Esophagus muscularis mucosa (tissue), 4 donors: ENCODE measurements around the gene SH3BP1.

Source experiments
- CTCF ChIP-seq, 3 experiments: fragments of 200-600 bp in 2 of 3; fragments of 450-650 bp in 1 of 3; sonication (generic) in 2 of 3; IDR thresholded peaks; one replicate each; pipeline ENCODE4 v1.5.1; 2017 to 2019; ENCODE audit warnings: antibody characterized with exemption in 3 of 3, mild to moderate bottlenecking in 2 of 3, moderate library complexity in 1 of 3
- EP300 ChIP-seq: sonication (generic); formaldehyde crosslinking; IDR thresholded peaks from one replicate; pipeline ENCODE4 v1.6.1; 2017; ENCODE audit warnings: antibody characterized with exemption
- POLR2A ChIP-seq: fragments of 450-650 bp; IDR thresholded peaks from one replicate; pipeline ENCODE4 v1.6.1; 2017; ENCODE audit warnings: antibody characterized with exemption, moderate library complexity, mild to moderate bottlenecking, low read depth

DNA sequence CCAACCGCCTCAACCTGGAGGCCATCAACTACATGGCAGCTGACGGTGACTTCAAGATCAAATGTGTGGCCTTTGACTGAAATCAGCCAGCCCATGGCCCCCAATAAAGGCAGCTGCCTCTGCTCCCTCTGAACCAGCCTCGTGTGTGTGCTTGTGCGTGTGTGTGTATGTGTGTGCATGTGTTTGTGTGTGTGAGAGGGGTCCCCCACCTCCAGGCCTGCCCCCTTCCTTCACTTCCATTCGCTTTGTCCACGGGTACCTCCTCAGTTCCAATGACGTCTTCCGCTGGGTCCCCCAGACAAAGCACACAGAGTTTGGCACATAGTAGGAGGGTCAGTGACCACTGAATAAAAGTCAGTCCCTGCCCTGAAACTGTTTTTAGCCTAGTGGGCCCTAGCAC is 40.2 kb downstream of the SH3BP1 start:
- TF ChIP-seq EP300: no peak
- no peak for TF ChIP-seq POLR2A
- no peak for TF ChIP-seq CTCF (IDR thresholded peaks at IDR 0.05)
